NCI-H2029 (cell line): Measurements from ENCODE around the gene DYNLT4.

Experiments used
- DNase-seq: peaks from one replicate; lab custom pipeline; 2025; lab: John Stamatoyannopoulos, UW

The DYNLT4 gene

GRCh38 chr1:44757420-44757819 lies 49.7 kb downstream of the DYNLT4 start:
- no peak for DNase-seq
